Suppressor macrophage treated with lipopolysaccharide for 1 hour (primary cell): ENCODE measurements around the gene SEL1L3.

Experiments
- DNase-seq, 3 donors: peaks; one replicate each; pipeline ENCODE4 v3.0.0-alpha.2; 2020 to 2022

The SEL1L3 gene

DNA sequence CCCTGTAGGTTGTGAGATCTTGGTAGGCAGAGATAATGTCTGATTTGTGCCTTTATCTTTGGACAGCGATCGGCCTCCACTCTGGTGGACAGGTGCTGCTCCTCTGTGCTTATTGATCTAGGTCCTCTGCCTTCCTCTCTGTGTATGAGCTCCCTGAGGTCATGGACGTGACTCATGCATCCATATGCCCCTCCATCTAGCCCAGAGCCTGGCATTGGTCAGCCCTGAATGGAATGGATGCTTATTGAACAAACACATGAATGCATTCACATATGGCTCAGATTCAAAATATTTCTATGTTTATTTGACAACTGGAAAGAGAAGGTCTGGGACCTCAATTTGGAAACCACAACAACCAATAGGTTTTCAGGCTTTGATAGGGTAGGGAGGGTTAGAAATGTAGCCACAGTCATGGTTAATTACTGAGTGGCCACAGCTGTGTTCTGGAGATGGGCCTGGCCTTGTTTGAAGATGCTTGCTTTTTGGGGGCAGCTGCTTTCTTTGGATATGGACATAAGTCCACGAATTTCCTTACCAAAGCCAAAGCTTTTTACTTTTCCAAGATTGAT, 76.2 kb downstream of the SEL1L3 start:
- DNase-seq = no peak

DNA sequence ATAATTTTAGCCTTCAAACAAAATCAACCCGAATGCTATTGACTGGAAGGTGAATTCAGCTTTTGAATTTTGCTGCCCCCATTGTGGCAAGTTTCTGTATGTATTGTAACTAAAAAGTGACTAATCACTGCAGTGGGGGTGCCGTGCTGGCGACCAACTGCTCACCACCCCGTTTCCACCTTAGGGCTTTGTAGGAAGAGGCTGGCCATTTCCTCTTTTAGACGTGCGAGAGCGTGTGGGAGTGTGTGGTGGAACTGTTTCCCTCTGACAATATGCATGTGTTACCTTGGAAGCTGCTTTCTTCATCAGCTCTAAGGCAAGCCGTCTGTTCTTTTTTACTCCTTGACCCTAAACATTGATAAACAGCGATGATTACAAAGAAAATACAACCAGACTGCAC, 78.8 kb downstream of the SEL1L3 start:
- peak; percentile 76 to 79 (median 78) for DNase-seq

DNA sequence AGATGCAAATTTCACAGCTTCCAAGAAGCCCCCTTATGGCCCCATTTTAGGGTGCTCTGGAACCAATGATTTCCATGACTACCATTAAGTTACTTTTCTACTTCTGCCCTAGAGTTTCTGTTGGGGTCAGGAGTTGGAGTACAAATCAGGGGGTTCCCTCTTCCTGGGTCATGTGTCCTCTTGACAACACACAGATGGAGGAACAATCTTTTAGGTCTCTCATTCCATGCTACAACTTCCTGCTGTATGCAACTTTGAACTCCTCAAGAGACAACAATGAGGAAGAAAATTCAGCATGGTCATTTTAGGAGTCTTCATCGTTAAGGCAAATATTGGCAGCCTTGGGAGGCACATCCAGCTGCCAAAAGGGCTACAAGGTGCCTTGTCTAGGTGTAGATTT, 79.7 kb downstream of the SEL1L3 start:
- peak; percentile 44 to 60 (median 47) for DNase-seq

DNA sequence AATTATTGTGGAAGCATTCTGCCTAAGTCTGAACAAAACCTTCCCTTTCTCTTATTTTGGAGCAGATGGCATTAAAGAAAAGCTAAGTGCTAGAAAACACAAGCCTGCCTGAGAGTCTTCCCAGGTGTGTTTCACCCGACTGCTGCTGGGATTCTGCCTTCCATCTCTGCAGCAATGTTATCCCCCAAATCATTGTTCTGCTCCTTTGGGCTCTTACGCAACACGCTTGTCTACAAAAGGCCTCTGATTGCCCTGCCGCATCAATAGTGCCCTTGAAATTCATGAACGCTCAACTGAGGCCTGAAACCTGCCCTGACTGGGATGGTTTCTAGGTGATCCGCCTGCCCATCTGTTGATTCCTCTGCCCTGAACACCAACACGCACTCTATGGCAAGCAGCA, 80.3 kb downstream of the SEL1L3 start:
- DNase-seq = no peak

DNA sequence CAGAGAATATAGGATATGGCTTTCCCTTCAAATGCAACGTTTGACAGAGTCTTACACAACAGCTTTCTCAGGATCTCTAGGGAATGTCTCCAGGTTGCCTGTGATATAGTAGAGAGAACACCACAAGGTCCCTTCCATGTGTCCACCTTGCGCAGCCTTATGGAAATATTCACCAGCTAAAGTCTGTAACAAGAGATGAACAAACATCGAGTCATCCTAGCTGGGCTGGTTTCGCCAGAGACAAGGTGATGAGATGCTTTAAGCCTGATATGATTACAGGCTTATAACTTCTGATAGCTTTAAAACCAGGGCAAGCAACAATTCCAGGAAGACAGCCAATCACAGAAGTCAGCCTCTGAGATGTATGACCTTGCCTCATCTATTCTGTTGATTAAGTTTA, 83.8 kb downstream of the SEL1L3 start:
- DNase-seq = no peak

DNA sequence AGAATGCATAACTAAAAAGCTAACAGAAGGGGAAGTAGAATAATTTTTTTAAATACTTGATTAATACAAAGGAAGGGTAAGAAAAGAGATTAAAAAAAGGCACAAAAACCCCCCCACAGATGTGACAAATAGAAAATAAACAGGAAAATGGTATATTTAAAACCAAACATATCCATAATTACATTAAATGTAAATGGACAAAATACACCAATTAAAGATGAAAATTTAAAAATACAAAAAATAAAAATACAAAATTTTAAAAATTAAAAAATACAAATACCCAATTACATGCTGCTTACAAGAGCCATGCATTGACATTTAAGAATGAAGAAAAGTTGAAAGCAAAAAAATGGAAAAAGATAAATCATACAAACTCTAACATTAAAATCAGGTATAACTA, 86.0 kb downstream of the SEL1L3 start:
- no peak for DNase-seq

DNA sequence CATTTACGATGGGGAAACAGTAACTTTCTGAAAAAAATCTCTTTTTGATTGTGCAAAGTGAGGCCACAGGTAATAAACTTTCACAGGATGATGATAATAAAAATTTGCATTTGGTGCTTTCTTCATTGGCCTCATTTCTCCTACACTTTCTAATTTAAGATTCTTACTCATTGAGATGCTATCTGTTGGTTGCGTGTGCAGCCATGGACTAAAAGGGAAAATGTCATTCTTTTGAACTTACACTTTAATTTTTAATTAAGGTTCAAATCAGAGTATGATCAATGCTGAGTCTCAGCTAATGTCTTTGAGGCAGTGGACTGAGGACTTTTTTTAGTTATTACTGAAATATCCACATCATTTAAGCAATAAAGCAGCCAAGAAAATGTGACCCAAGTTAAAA, 87.6 kb downstream of the SEL1L3 start:
- no peak for DNase-seq

DNA sequence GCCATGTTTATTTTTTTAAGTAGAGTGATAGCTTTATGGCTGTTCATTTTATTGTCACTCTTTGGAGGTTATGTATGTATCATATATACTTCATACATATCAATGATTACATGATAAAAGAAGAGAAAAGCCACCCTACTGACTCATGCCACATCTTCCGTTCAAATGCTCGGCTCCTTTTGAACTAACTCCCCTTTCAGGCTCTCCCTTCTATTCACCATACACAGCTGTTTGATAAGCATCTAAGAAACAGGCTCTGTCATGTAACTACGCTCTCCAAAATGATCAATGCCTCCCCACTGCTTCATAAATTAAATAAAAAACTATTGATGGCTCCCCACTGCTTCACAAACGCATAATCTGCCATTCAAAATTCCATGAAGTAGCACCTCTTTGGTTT, 89.4 kb downstream of the SEL1L3 start:
- no peak for DNase-seq

DNA sequence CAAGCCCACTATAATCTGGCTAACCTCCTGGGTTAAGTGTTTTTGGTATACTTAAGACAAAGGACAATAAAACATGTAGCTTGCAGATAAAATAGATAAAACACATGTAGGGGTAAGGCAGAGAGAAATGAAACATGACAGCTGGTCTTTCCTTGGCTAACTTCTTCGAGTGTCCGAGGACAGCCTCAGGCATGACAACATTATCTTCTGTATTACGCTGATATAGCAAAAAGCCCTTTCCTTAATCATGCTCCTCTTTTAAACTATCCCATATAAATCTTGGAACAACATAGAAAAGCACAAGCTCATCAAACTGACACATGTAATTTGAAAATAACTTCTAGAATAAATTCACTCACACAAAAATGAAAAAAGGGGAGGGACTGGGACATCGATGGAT, 91.1 kb downstream of the SEL1L3 start:
- no peak for DNase-seq

DNA sequence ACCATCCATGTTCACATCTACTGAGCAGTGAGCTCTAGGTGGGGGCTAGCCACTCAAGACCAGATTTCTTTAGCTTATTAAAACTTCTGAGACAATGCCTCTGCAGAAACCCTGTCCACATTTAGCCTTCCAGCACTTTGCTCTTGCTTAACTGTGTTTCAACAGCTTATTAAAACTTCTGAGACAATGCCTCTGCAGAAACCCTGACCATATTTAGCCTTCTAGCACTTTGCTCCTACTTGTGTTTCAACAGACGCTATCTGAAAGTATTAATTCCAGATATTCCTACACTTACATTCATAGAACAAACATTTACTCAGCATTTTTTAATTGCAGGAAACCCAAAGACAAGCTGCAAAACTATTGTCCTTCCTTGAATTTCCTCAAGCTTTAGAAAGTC, 91.9 kb downstream of the SEL1L3 start:
- DNase-seq = no peak

DNA sequence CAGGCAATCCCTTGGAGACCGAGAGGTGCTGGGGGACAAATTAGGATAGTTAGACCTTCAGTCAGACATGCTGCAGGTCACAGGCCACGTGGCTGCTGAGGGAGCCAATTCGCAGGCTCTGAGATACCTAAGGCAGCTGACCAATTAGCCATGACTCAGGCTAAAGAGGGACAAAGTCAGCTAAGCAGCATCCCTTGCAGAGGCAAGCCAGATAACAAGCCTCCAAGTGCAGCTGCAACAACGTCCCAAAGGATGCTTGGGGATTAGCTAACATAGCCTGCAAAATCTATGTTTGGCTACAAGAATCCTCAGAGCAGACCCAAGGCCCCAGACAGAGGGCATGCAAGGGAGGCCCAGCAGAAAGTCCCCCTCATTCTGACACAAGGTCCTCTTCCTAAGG, 93.5 kb downstream of the SEL1L3 start:
- DNase-seq = no peak

DNA sequence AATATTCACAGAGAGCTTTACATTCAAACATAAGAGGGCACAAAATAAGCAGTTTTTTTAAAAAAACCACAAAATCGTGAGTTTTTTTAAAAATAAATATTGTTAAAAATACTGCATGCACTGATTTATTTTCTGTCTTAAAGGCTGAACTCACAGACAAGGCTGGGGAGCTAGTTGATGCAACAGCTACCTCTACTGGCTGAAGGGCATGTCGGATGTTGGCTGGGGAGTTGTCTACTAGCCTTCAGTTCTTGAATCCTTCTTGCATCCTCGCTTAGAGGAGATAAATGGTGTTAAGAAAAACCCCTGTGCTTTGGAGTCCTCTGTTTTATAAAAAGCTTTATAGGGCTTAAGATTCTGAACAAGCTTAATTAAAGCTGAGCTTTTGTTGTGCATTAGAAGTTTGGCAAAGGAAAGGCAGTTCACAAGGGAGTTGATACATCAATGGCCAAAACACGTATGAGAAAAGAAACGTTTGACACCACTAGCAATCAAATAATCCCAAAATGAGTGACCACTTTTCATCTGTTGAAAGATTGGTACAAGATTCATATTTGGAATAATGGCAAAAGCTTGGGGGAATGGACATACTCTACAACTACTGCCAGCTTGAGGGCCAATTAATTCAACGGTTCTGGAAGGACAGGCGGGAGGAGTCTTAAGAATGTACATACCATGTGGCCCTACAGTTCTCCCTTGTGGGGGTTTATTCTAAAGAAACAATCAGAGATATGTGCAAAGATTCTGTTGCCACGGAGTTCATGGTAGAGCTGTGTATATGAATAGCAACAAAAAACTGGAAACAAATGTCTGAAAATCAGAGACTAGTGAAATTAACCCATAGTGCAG, 94.7 kb downstream of the SEL1L3 start:
- DNase-seq = peak; percentile 65 to 71 (median 70)

DNA sequence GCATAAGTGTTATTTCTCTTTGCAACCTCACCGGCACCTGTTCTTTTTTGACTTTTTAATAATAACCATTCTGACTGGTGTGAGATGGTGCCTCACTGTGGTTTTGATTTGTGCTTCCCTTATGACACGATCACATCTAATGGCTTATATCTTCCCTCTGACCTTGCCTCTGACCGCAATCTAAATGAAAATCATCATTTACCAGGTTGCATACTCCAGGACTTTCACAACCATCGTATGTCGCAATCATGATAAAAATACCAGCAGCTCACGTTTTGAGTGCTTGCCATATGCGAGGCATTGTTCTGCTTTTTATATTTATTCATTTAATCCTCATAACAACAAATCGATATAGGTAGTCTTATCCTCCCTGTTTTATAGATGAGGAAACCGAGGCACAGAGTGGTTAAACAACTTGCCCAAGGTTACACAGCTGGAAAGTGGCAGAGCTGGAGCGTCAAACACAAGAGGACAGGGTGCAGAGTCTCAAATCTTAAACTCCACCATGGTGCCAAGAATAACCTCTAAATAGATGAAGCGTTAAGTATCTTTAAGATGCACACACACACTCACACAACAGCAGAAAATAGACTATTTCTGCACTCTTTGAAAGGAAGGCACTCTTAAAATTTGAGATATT, 102.2 kb downstream of the SEL1L3 start:
- peak; percentile 24 to 56 (median 52) for DNase-seq

DNA sequence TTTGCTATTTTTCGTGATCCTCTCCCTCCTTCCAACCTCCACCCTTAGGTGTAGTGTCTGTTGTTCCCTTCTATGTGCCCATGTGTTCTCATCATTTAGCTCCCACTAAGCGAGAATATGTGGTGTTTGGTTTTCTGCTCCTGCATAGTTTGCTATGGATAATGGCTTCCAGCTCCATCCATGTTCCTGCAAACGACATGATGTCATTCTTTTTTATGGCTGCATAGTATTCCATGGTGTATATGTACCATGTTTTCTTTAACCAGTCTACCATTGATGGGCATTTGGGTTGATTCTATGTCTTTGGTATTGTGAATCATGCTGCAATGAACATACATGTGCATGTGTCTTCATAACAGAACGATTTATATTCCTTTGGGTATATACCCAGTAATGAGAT, 102.7 kb downstream of the SEL1L3 start:
- DNase-seq = no peak

DNA sequence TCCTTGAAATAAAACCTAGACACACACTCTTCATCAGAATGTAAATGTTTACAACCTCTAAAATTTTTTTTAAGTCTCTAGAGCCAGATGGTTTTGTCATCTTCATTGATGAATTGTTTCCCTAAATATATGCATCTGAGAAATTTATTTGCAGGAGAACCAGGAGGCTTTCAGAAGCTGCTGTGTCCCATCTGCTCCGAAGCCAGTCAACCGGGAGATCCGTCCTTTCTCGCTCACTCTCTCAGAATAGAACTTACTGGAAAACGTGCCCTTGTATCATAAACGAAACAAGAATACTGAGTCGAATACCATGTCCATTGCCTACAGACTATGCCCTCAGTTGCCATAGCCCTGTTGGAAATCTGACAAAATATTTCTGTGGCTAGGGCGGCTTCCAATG, 103.7 kb downstream of the SEL1L3 start:
- DNase-seq = no peak

DNA sequence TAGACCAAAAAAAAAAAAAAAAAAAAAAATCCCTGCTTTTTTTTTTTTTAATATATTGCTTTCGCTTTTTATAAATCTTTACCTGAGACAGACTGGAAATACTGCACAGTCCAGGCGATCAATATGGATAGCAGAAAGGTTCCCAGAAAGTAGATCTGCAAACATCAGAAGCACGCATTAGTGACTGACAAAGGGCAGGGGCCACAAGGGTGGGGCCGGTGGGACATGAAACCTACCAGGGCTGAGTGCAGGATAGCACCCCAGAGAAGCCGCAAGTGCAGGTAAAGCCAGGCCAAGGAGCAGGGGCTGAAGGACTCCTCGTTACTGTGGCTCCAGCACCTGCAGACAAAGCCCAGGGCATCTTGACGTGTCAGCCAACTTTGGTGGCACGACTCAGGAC, 105.3 kb downstream of the SEL1L3 start:
- DNase-seq = no peak

DNA sequence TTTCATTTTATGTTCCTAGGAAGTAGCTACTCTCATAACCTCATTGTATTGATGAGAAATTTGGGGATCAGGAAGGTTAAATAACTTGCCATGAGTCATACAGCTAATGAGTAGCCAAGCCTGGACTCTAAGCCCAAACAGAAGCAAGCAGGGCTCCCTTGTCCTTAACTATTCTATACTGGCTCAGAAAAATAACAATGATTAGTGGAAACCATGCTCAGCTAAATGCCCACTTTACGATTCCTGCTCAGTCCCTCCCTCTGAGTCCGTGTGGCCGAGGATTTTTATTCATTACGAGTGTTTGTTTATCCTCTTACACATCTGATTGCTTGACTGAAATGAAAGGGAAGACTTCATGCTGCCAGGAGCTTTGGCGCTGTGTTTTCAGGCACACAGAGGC, 106.3 kb downstream of the SEL1L3 start:
- DNase-seq = no peak

DNA sequence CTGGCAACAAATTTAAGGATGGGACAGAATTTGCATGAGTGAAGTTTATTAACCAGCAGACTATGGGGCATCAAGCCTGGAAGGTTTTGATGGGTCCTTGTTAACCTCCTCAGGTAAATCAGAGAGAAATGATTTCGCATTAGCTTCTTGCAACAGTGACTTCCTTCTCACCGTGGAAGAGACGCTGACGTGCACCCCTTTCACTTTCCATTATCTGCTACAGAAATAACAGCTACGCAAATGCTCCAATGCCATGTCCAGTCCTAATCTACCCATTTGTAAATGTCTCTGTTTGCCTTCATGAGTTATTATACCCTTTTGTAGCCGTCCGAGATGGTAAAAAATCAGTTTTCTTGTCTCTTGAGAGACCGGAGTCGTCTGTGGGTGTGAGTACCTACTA, 106.9 kb downstream of the SEL1L3 start:
- no peak for DNase-seq

DNA sequence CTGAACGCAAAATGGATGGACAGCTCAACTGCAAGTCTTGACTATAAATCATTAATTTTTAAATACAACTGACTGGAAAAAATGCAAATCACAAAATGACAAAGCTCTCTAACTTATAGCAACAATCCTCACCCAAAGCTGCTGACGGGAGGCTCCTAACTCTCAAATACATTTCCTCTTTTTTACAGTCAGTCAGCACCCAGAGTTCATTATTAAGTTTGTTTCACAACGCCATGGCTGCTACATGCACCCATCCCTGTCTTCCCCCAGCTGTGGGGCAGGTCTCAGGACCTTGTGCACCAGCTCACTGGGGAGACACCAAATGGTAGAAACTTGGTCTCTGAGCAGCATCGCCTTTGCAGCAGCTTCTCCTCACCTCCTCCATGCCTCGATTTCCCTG, 109.5 kb downstream of the SEL1L3 start:
- DNase-seq = peak; percentile 20 to 23 (median 21)

DNA sequence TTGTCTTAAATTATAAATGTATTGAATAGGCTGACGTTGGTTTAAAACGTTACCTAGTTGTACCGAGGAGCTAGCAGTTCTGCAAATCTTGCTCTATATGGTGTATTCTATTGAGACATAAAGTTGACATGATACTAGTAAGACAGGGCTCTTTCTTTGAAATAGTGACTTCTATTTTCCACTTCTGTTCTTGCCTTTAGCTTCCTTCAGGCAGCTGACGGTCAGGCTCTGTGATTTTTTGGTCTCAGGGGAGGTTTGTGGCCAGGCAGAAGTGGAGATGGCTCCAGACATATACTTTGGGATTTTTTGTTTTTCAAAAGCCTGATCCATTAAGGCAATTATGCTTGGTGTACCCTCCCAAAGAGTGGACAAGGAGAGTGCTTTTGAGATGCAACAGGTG, 111.9 kb downstream of the SEL1L3 start:
- no peak for DNase-seq

DNA sequence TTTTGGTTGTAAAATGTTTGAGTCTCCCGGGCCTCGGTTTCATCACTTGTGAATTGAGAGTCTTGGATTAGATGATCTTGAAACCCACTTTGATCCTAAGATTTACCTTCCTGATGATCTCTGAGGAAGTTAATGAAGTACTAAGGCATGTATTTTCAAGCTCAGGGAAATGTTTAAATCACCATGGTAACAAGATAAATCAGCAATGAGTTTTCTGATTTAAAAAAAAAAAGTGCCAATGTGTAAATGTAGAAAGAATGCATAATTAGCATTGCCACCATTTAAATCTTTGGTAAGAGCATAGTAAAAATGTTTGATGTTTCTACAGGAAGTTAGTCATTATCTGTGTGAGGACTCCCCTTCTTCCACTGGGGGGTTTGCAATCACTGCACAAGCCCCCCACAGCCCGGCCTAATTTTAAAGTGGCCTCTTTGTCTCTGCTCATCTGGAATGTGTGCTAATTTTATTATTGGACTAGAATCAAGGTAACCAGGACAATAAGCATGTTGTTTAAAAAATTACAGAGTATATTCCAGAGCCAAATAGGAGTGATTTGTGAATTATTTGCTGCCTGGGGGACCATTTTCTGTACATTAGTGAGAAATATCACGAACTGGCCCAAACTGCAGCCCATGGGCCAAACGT, 113.5 kb downstream of the SEL1L3 start:
- no peak for DNase-seq

DNA sequence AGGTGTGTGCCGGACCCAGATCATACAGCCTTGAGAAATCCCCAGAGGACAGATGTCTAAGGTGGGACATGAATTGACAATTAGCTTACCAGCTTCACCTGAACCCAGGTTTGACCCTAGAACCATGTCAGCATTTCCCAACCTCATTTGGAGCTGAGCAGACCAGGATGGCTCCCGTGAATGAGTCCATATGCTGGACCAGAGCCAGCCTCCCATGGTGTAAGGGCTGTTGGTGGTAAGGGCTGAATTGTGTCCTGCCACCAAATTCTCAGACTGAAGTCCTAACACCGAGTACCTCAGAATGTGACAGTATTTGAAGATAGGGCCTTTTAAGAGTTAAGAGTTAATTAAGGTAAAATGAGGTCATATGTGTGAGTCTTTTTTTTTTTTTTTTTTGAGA, 118.8 kb downstream of the SEL1L3 start:
- DNase-seq = no peak

DNA sequence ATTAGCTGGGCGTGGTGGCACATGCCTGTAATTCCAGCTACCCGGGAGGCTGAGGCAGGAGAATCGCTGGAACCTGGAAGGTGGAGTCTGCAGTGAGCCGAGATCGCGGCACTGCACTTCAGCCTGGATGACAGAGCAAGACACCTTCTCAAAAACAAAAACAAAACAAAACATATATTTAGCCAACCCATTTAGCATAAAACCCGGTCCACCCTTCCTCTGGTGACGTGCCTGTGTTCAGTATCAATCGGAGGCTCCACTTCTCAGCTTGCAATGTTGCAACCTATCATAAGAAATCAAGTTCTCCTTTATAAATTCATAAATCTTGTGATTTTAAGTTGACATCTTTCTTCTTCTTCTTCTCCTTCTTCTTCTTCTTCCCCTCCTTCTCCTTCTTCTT, 133.2 kb downstream of the SEL1L3 start:
- DNase-seq = no peak

DNA sequence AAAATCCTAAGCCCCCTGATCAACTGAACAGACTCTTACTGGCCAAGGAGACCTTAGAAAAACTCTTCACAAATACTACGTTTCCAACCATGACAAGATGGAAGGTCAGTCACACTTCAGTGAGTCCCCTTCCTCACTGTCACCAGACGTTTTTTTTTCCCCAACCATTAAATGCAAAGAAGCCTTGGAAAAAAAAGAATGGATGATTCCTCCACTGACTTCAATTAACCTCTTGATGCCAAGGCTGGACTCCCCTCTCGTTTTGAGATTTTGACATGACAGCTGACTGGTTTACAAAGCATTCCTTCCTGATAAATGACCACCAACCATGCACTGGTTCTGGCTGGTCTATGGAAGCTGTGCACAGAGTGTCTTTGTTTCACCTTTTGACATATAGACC, 133.9 kb downstream of the SEL1L3 start:
- DNase-seq = no peak
